HFF-Myc (cell line): ENCODE data around the gene TTC4.

Source experiments
- DNase-seq: peaks from one replicate; pipeline ENCODE4 v3.0.0-alpha.2; 2011; ENCODE audit warnings: low read depth; ENCODE audit errors: extremely low read depth
- H3K4me3 ChIP-seq: replicated peaks from 2 replicates; pipeline ENCODE4 v1.5.1; 2011; ENCODE audit warnings: low read depth, mild to moderate bottlenecking, control low read depth, low read length
- TF ChIP-seq, protein P1 (sequence below): IDR thresholded peaks from 2 replicates; pipeline ENCODE4 v1.5.1; 2012; ENCODE audit warnings: mild to moderate bottlenecking, low read depth, low read length, control low read depth; ENCODE audit errors: missing control alignments

The TTC4 gene

DNA sequence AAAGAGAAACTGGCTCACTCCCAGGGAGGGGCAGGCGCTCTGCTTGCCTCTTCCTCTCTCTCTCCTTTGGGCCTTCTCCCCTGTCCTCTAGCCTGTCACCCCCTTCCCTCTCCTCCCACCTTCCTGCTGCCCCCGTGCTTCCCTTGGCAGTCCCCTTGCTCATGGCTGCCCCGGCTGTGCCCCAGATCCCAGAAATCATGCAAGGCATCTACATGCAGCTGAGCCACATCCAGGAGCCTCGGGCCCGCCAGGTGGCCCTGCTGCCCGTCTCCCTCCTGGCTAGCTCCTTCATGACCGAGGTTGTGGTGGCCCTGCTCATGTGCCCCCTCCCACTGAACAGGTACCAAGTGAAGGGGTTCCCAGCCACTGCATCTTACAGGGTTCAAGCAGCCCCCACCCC lies 36.0 kb upstream of the TTC4 start:
- no peak overlapping the region for H3K4me3 ChIP-seq
- DNase-seq: no peak
- TF ChIP-seq, protein P1, sequence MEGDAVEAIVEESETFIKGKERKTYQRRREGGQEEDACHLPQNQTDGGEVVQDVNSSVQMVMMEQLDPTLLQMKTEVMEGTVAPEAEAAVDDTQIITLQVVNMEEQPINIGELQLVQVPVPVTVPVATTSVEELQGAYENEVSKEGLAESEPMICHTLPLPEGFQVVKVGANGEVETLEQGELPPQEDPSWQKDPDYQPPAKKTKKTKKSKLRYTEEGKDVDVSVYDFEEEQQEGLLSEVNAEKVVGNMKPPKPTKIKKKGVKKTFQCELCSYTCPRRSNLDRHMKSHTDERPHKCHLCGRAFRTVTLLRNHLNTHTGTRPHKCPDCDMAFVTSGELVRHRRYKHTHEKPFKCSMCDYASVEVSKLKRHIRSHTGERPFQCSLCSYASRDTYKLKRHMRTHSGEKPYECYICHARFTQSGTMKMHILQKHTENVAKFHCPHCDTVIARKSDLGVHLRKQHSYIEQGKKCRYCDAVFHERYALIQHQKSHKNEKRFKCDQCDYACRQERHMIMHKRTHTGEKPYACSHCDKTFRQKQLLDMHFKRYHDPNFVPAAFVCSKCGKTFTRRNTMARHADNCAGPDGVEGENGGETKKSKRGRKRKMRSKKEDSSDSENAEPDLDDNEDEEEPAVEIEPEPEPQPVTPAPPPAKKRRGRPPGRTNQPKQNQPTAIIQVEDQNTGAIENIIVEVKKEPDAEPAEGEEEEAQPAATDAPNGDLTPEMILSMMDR: no peak

DNA sequence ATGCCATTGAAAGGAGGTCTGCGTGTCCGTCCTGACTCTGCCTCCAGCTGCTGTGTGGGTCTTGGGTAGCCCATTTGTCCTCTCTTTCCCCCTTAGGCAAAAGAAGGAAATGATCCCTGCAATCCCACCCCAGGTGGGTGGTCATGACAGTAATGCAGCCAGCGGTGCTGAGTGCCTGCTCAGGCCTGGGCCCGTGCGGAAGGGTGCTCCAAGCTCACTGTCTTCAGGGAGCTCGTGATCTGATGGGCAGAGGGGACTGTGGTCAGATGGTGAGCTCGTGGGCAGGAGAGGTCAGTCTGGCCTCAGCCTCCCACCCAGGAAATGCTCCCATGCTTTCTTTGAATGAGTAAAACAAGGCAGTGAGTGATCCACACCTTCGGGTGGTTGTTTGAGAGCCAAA lies 35.3 kb upstream of the TTC4 start:
- no peak for DNase-seq
- no peak overlapping the region for H3K4me3 ChIP-seq
- TF ChIP-seq, protein P1: no peak

DNA sequence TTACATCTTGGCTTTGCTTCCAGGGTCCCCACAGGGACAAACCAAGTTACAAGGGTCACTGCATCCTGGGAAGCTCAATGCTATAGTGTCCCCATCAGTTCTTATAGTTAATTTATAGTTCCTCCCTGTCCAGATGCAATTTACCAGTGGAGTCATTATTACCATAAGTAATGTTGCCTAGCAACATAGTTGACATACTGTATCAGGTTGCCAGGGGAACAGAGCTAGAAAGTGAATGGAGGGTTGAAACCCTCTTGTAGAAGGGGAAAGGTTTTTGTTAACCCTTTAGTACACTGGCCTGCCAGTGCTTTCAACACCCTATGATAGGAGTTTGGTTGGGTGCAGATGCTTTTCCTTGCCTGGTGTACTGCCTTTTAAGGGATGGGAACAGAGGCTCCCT lies 34.3 kb upstream of the TTC4 start:
- TF ChIP-seq, protein P1: no peak
- DNase-seq: peak; percentile 10
- no peak overlapping the region for H3K4me3 ChIP-seq

DNA sequence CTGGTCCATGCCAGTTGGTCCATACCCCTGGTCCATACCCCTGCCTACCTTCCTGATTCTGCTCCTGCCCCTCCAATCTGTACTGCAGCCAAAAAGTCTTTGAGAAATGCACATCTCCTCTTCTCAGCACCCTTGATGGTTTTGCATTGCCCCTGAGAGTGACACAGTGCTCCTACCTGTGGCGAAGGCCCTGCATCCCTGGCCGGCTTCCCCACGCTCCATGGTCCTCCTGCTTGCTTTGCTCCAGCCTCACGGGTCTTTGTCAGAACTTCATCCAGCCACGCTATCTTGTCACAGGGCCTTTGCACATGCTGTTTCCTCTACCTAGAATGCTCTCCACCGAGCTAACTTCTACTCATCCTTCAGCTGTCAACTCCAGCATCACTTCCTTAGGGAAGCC lies 32.2 kb upstream of the TTC4 start:
- TF ChIP-seq, protein P1: no peak
- no peak for DNase-seq
- H3K4me3 ChIP-seq: no peak overlapping the region

DNA sequence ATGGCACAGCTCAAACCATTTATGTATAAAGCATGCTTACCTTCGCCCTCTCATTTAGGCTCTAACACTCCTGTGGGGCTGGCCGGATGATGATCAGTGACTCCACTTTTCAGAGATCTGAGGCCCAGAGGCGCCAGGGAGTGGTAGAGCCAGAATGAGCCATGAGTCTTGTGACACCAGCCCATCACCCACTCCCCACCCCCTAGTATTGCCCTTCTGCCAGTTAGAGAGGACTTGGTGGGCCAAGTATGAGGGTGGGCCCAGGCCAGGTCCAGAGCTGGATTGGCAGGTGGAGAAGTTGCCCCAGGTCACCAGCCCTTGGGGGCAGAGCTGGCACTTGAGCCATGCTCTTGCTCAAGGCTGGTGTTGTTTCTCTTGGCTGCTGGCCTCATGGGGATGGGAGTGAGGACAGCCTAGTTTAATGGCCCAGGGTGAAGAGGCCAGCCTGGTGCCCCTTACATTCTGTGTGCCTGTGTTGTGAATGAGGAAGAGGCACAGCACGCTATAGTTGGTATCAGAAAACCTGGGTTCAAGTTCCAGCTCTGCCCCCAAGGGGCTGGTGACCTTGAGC lies 30.2 kb upstream of the TTC4 start:
- TF ChIP-seq, protein P1: no peak
- DNase-seq: no peak
- no peak overlapping the region for H3K4me3 ChIP-seq

DNA sequence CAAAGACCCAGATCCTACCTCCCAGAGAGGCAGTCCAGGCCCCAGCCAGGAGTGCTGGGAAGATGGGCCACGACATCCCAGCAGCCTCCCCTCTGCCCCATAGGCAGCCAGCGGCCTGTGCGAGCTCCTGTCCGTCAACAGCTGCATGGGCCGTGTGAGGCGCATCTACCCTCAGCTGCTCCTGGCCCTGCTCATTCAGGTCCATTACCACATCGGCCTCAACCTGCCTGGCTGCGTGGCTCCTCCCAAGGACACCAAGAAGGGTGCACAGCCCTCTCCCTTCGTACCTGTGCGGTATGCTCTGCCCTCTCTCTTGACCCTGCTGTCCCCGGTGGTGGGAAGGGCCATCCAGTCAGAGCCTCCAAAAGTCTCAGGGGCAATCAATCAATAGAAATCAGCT lies 29.5 kb upstream of the TTC4 start:
- no peak for DNase-seq
- TF ChIP-seq, protein P1: no peak
- H3K4me3 ChIP-seq: no peak overlapping the region

DNA sequence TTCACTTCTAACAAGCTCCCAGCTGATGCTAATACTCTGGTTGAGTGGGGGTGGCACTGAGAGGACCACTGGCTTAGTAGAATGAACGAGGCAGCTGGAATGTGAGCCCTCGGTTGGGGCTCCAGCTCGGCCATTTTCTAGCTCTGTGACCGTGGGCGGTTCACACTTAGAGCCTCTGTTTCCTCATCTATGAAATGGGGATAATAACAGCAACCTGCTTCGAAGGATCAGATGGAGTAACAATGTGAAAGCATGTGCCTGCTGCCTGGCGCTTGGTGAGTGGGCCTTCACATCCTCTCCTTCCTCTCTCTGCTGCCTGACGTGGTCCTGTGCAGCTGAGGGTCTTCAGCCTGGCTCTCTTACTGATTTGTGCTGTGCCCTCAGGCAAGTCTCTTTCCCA lies 20.9 kb upstream of the TTC4 start:
- TF ChIP-seq, protein P1: no peak
- no peak for DNase-seq
- no peak overlapping the region for H3K4me3 ChIP-seq
